ENCODE data around the gene CCDC73.
A peak's percentile ranks its signal among the peaks of the same experiment; 100 is the strongest.
"Not testable (repeated sequence)": the region's sequence is repeated elsewhere in the genome, so short reads cannot be mapped to it uniquely, and the experiment has no call there.

The CCDC73 gene

GRCh38 chr11:32705309-32706033 lies 89.0 kb downstream of the CCDC73 start:
- no peak for DNase-seq (ENCODE audit: low read depth in 2 of 2)

DNA sequence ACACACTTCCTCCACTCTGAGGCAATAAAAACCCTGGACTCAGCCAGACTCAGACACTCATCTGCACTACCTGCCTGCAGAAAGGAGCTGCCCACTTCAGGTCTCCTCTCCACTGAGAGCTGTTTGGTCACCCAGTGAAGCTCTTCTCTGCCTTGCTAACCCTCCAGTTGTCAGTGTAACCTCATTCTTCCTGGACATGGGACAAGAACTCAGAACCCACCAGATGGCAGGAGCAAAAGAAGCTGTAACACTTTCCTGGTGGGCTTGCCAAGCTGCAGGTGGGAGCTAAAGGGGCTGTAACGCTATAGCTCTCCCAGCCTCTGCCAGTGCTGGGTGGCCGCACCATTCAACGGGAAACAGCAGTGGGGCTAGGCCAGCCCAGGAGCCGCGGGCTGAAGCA lies 89.7 kb downstream of the CCDC73 start:
- no peak for DNase-seq (ENCODE audit: low read depth in 2 of 2)

DNA sequence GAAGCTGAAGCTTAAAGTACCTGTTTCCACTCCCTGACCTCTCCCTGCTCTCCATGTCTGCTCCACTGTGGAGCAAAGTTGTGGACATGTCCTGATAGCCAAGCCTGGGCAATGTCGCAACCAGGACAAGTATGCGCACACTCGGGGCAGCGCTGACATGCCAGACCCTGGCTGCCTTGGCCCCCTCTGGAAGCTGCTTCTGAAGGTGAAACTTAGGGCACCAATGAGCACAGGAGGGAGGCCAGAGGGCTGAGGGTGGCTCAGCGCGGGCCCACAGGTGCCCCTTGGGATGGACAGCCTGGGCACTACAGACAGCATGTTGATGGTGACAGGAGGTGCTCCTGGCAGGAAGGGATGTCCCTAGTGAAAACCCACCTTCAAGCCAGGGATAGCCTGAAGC lies 90.2 kb downstream of the CCDC73 start:
- no peak for DNase-seq (ENCODE audit: low read depth in 2 of 2)

DNA sequence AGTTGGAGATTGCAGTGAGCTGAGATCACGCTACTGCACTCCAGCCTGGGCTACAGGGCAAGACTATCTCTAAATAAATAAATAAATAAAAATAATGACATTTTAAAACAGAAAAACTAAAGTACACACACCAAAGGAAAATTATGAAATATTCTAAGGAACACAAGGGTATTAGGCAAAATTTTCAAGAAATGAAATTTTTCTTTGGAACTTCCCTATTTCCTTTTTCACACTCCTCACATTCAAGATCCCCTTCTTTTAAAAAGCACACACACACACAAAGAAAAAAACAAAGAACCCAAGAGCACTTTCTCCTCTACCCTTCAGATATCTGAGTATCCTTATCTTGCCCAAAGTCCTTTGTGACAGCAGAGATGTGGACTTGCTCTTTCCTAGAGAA lies 92.8 kb downstream of the CCDC73 start:
- DNase-seq (ENCODE audit: low read depth in 2 of 2) = no peak

GRCh38 chr11:32698579-32698978 lies 95.9 kb downstream of the CCDC73 start:
- no peak for DNase-seq (ENCODE audit: low read depth in 2 of 2)

- no peak for DNase-seq (ENCODE audit: low read depth in 2 of 2)
Observed at GRCh38 chr11:32671051-32671450, 123.4 kb downstream of the CCDC73 start.

DNA sequence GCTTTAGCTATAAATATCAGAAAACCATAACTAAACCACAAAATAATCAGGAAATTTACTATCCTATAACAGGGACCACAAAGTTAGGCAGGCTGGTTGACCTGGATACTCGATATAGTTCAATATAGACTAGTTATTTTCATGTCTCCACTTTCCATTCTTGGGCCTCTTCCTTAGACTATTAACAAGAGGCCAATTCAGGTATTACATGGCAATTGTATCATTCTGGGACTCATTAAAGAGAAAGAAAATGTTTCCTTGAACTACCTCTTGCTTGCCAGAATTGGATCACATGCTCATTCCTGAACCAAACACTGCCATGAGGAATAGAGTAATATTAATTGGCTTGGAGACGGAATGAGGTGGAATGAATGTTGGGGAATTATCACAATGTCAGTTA lies 134.8 kb downstream of the CCDC73 start:
- DNase-seq (ENCODE audit: low read depth in 2 of 2) = no peak

DNA sequence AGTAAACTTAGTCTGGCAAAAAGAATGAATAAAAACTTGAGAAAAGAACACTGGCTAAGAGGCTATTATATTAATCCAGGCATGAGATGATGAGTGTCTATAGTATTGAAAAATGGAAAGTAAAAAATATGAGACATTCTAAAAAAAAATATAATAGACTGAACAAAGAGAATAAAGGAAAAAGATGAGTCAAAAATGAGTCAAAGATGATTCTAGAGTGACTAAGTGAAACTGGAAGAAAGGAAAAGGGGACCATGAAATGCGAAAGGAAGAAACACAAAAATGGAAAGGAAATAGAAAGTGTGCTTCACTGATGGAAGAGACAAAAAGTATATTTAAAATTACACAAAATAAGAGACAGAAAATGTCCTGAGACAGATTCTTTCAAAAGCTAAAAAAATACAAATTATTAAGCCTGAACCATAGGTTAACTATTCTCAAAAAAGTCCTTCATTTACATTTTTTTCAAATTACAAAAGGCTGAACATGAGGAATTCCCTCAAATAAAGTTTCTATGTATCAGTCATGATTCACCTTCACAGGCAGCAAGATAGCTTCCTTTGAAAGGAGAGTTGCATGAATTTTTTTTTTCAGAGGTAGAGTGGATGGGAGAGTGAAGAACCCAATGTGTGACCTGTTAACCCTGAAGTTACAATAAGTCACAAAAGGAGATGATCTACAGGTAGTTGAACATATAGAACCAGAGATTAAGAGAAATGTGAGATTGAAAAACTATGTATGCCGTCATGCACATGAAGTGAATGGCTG lies 135.6 kb downstream of the CCDC73 start:
- no peak for DNase-seq (ENCODE audit: low read depth in 2 of 2)

- DNase-seq (ENCODE audit: low read depth in 2 of 2) = no peak
Observed at GRCh38 chr11:32643526-32643925, 150.9 kb downstream of the CCDC73 start.

DNA sequence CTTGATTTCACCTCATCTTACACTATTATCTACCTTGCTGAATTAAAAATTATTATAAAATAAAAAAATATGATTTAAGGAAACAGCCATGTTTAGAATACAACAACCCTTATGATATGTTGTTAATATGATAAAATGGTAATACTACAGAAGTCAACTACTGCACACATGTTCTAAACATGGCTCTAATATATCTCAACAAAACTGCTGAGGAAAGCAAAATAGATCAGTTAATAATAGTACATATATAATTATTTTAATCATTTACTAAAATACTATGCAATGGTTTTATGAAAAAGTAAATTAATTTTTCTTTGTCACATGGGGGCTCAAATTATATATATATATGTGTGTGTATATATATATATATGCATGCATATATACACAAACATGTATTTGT lies 153.1 kb downstream of the CCDC73 start:
- DNase-seq (ENCODE audit: low read depth in 2 of 2) = no peak

DNA sequence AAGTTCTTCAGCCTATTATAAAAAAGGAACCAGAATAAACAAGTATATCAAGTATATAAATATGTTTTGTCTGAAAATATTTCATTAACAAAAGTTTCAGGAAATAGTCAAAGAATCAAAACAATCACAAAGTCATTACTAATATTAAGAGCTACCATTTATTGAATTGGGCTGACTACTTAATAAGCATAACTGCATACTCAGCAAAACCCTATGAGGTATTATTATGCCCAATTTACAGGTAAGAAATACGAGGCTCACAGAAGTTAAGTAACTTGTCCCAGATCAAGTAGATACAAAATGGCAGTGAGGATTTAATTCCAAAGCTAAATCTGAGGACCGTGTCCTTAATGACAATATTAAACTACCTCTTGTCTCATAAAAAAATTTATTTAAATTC lies 158.6 kb downstream of the CCDC73 start:
- no peak for DNase-seq (ENCODE audit: low read depth in 2 of 2)

DNA sequence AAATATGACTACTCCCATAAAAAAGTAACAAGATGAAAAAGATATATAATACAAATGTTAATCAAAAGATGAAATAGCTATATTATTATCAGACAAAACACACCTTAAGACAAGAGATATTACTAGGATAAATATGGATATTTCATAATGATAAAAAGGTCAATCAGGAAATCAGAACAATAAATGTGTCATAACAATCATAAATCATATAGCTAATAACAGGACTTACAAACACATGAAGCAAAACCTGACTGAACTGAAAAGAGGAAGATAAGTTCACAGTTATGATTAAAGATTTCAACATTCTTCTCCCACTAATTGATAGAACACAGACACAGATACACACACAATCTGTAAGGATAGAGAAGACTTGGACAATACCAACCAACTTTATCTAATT lies 163.6 kb downstream of the CCDC73 start:
- DNase-seq (ENCODE audit: low read depth in 2 of 2) = no peak

DNA sequence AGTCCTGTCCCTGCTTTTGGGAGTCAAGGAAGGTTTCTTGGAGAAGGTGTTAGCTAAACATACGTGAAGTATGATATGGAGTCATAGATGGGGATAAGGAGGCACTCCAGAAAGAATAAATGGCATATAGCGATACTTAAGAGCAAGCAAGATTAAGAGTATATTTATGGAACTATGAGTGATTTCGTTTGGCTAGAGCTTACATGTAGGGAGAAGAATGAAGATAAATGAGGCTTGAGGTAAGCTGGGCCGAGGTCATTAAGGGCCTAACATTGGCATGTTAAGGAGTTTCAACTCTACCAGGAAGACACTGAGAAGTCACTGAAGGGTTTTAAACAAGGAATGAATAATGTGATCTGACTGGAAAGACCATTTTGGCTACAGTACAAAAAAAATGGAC lies 177.6 kb downstream of the CCDC73 start:
- DNase-seq (ENCODE audit: low read depth in 2 of 2) = no peak

- DNase-seq (ENCODE audit: low read depth in 2 of 2) = no peak
Observed at GRCh38 chr11:32615422-32615821, 179.0 kb downstream of the CCDC73 start.

GRCh38 chr11:32613500-32614151 lies 180.8 kb downstream of the CCDC73 start:
- no peak for DNase-seq (ENCODE audit: low read depth in 2 of 2)

DNA sequence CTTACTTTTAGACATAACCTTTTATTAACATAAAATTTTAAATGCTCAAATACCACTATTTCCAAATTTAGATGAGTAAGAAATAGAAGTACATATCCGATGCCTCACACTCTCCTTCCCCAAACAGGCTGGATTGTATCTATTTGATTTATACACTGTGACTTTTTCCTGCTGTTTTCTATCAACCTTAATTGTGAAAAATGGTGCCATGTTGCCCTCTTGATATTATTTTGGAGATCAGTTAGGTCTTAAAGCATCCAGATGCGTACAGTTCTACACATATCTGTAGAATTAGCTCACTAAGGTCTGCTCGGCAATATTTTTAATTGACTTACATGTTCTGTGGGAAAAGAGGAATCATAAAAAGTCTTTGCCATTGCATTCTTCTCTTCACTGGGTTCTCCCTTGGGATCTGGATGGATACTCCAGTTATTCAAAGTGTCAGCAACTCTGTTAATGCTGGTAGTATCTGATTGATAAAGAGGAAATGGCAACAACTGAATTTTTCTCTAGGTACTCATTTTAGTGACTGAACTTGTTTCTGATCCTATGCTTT lies 183.6 kb downstream of the CCDC73 start:
- no peak for DNase-seq (ENCODE audit: low read depth in 2 of 2)

DNA sequence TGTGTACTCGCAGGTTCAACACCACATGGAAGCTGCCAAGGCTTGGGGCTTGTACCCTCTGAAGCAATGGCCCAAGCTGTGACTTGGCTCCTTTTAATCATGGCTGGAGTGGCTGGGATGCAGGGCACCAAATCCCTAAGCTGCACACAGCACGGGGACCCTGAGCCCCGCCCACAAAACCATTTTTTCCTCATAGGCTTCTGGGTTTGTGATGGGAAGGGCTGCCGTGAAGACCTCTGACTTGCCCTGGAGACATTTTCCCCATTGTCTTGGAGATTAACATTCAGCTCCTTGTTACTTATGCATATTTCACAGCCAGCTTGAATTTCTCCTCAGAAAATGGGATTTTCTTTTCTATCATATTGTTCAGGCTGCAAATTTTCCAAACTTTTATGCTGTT lies 185.6 kb downstream of the CCDC73 start:
- not testable (repeated sequence) for DNase-seq (ENCODE audit: low read depth in 2 of 2)

DNA sequence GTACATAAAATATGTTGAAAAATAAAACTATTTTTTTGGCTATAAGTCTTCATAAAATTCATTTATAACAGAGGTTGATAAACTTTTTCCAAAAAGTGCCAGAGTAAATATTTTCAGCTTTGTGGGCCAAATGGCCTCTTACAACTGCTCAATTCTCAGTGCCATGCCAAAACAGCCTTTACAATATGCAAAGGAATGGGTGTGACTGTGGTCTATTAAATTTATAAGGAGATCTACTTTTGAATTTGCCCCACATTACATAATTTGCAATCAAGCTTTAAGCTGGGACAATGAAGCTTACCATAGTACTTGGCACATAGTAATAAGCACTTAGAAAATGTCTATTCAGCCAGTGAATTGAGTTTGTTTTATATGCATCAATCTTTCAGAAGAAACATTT lies 188.2 kb downstream of the CCDC73 start:
- DNase-seq (ENCODE audit: low read depth in 2 of 2) = no peak

DNA sequence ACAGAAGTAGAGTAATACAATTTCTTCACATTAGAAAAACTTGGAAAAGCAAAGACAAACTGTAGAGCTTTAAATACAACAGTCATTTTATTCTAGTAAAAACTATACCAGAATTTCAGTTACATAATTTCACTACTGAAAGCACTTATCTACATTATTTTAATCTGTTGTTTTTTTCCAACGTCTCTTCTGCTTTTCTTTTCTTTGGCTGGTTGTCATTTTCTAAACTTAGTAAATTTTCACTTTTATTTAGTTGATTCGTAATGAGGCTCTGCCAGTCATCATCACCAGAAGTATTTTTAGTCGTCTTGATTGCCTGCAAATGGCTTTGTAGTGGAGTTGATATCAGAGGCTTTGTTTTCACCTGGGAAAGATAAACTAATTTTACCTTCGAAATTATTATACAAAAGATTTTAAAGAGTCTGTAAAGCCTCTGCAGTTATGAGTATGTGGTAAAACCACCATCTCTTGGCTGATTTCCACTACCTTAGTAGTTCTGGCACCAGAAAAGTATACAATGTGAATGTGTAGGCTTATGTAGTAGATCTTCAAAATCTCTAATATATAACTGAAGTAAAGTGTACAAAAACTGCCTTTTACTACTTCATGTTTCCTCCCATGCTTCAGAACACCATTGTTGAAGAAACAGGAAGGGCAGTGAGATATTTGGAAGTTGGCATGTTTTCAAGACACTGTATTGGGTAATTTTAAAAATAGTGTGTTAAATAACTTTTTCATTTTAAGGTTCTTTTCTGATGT lies 191.6 kb downstream of the CCDC73 start:
- no peak for DNase-seq (ENCODE audit: low read depth in 2 of 2)

GRCh38 chr11:32597921-32598320 lies 196.5 kb downstream of the CCDC73 start:
- DNase-seq (ENCODE audit: low read depth in 2 of 2) = no peak

DNA sequence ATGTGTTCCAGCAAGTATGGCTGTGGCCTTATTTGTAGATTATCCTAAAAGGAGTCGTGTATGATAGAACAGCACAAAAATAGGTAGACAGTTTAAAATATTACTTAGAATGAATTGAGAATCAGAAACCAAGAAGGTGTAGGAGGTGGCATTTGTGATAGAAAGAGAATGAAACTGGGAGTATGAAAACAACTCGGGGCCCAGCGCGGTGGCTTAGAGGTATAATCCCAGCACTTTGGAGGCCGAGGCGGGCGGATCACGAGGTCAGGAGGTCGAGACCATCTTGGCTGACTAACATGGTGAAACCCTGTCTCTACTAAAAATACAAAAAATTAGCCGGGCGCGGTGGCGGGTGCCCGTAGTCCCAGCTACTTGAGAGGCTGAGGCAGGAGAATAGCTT lies 198.3 kb downstream of the CCDC73 start:
- DNase-seq (ENCODE audit: low read depth in 2 of 2) = peak in 1 of 2 donors; percentile 50

GRCh38 chr11:32594272-32594671 lies 200.2 kb downstream of the CCDC73 start:
- no peak for DNase-seq (ENCODE audit: low read depth in 2 of 2)

Data from stimulated activated CD8-positive, alpha-beta memory T cell treated with anti-CD3 and anti-CD28 coated beads, Interleukin-15, amount 100 ng/mL, for 48 hours (primary cell).